HepG2 (cell line): ENCODE results near the gene MTA1. TPM values are rescaled to one million over a fixed set of nuclear protein-coding genes. Genes with fewer than 3 reads are reported as not detected.

ENCODE experiments used
- ASH2L ChIP-seq: fragments of 300-600, 200-600 bp; sonication (generic); IDR thresholded peaks from 2 replicates; pipeline ENCODE4 v1.7.0; 2017; ENCODE audit warnings: low read depth, mild to moderate bottlenecking, moderate library complexity, mixed read lengths, low read length; ENCODE audit not compliant: insufficient read length
- GABPA ChIP-seq, 2 experiments: IDR thresholded peaks; 2 replicates each; pipeline ENCODE4 v1.6.1; 2011 to 2016; ENCODE audit warnings: low read depth in 2 of 2, low read length in 1 of 2, missing biosample characterization in 1 of 2, missing genetic modification characterization in 1 of 2
- HMGXB3 ChIP-seq: sonication (generic); formaldehyde crosslinking; IDR thresholded peaks from 2 replicates; pipeline ENCODE4 v1.4.0; 2020; ENCODE audit warnings: missing genetic modification reagents, borderline replicate concordance
- KDM1A ChIP-seq: IDR thresholded peaks from 2 replicates; pipeline ENCODE4 v1.6.1; 2016; ENCODE audit warnings: missing compliant biosample characterization
- MEIS1 ChIP-seq: sonication (generic); formaldehyde crosslinking; IDR thresholded peaks from 2 replicates; pipeline ENCODE4 v1.9.0; 2021; ENCODE audit warnings: mild to moderate bottlenecking, missing genetic modification reagents, moderate library complexity, borderline replicate concordance
- NAIF1 ChIP-seq: sonication (generic); formaldehyde crosslinking; IDR thresholded peaks from 2 replicates; pipeline ENCODE4 v1.5.0; 2020; ENCODE audit warnings: mild to moderate bottlenecking, missing genetic modification reagents, borderline replicate concordance
- U2AF2 ChIP-seq: fragments of 200-400 bp; formaldehyde crosslinking; IDR thresholded peaks from 2 replicates; pipeline ENCODE4 v1.6.1; 2017; ENCODE audit warnings: low read depth, mild to moderate bottlenecking, low read length
- ZBTB20 ChIP-seq: sonication (generic); formaldehyde crosslinking; IDR thresholded peaks from 2 replicates; pipeline ENCODE4 v1.8.1; 2023; ENCODE audit warnings: missing genetic modification reagents, low read depth, mild to moderate bottlenecking, borderline replicate concordance
- ZKSCAN8 ChIP-seq: IDR thresholded peaks from 2 replicates; pipeline ENCODE4 v1.6.1; 2016; ENCODE audit warnings: borderline replicate concordance, missing genetic modification reagents, missing compliant biosample characterization
- ZNF160 ChIP-seq: sonication (generic); formaldehyde crosslinking; IDR thresholded peaks from 2 replicates; pipeline ENCODE4 v1.8.0; 2022; ENCODE audit warnings: mild to moderate bottlenecking, inconsistent platforms, missing genetic modification reagents
- ZNF232 ChIP-seq: sonication (generic); formaldehyde crosslinking; IDR thresholded peaks from 2 replicates; pipeline ENCODE4 v1.4.0; 2020; ENCODE audit warnings: missing genetic modification reagents, borderline replicate concordance
- ZNF598 ChIP-seq: sonication (generic); formaldehyde crosslinking; IDR thresholded peaks from 2 replicates; pipeline ENCODE4 v1.5.1; 2020; ENCODE audit warnings: mild to moderate bottlenecking, missing genetic modification reagents, borderline replicate concordance
- ZNF609 ChIP-seq: sonication (generic); formaldehyde crosslinking; IDR thresholded peaks from 2 replicates; pipeline ENCODE4 v1.4.0; 2020; ENCODE audit warnings: mild to moderate bottlenecking, missing genetic modification reagents, borderline replicate concordance
- ZNF710 ChIP-seq: sonication (generic); formaldehyde crosslinking; IDR thresholded peaks from 2 replicates; pipeline ENCODE4 v1.5.0; 2020; ENCODE audit warnings: mild to moderate bottlenecking, missing genetic modification reagents, borderline replicate concordance
- ZNF75D ChIP-seq: sonication (generic); formaldehyde crosslinking; IDR thresholded peaks from 2 replicates; pipeline ENCODE4 v1.8.1; 2023; ENCODE audit warnings: missing genetic modification reagents, mild to moderate bottlenecking, borderline replicate concordance
- ZNF83 ChIP-seq: sonication (generic); formaldehyde crosslinking; IDR thresholded peaks from 2 replicates; pipeline ENCODE4 v1.4.0; 2020; ENCODE audit warnings: missing genetic modification reagents, mild to moderate bottlenecking, borderline replicate concordance
- polyA plus RNA-seq, 8 experiments: library from polyadenylated mRNA; depleted of rRNA in 3 of 8; stranded (reverse) in 7 of 8; unstranded in 1 of 8; fragments of >200 nt; fragmentation: Illumina TruSeq in 4 of 8; extraction: Trizol in 4 of 8; gene quantifications; 2 replicates each; pipeline versions ENCODE4 v1.2.1 to v1.2.3, GENCODE V29; 2011 to 2016; ENCODE audit warnings: low read depth in 4 of 8, missing spikeins in 1 of 8, mixed read lengths in 1 of 8; ENCODE audit not compliant: insufficient read depth in 1 of 8
- total RNA-seq, 5 experiments: library from RNA; depleted of rRNA; stranded (reverse); fragments of >200 nt; fragmentation: Illumina TruSeq; extraction: Trizol; gene quantifications; 2 replicates each; pipeline ENCODE4 v1.2.3, GENCODE V29; 2016; ENCODE audit warnings: low read depth in 1 of 5

Gene MTA1
- total and polyA plus RNA-seq, 2 of the 13 experiments (the other 11 are each of a cell fraction or from before 2014, with no cell fraction given) = 35.2 to 85.8 TPM

- TF ChIP-seq ASH2L (no peak), ZNF710 (CRISPR knock-in tag) (no peak), ZNF160 (CRISPR knock-in tag) (no peak; the same call in 1 of the 2 replicates), ZKSCAN8 (CRISPR knock-in tag) (no peak), KDM1A (CRISPR knock-in tag) (no peak), HMGXB3 (CRISPR knock-in tag) (no peak), NAIF1 (CRISPR knock-in tag) (peak; percentile 60; the same call in 1 of the 2 replicates), ZBTB20 (CRISPR knock-in tag) (no peak), ZNF232 (CRISPR knock-in tag) (peak; percentile 75; the same call in 1 of the 2 replicates), GABPA (IDR thresholded peaks at IDR 0.05; ENCODE audit: low read depth, low read length) (no peak), GABPA (CRISPR knock-in tag; IDR thresholded peaks at IDR 0.05; ENCODE audit: low read depth) (no peak), ZNF83 (CRISPR knock-in tag) (peak; percentile 64; the same call in 1 of the 2 replicates), ZNF609 (0 out of 2 replicates have a peak, but pooled peaks have one; percentile 11), ZNF75D (CRISPR knock-in tag) (peak; percentile 80; the same call in 1 of the 2 replicates), U2AF2 (no peak), MEIS1 (CRISPR knock-in tag) (no peak), ZNF598 (CRISPR knock-in tag) (0 out of 2 replicates have a peak, but pooled peaks have one; percentile 74)
Measured at GRCh38 chr14:105398726-105399465, 20.7 kb upstream of the MTA1 start (continued).
